IMR-90 (cell line): ENCODE measurements around the gene NBEA. TPM values are rescaled to one million over a fixed set of nuclear protein-coding genes. Genes with fewer than 3 reads are reported as not detected.

Source experiments
- ATAC-seq: fragments of 200-7000 bp; cut with Tn5 transposase; 2 replicates; pipeline ENCODE4 v1.9.1; 2020; ENCODE audit warnings: low read depth, mild to moderate bottlenecking, moderate library complexity
- BruUV-seq: library from RNA; stranded (reverse); fragments of 400-500 nt; replicated peaks from 2 replicates; lab custom pipeline; 2021; lab: Mats Ljungman, UMichigan
- CTCF ChIA-PET: fragments of 300-600 bp; formaldehyde crosslinking; extraction: SDS; loops from one replicate; lab custom pipeline; 2021; ENCODE audit warnings: antibody characterized with exemption; lab: Yijun Ruan, JAX
- POLR2A ChIA-PET: fragments of 300-600 bp; sonication (Branson Sonifier 250); formaldehyde crosslinking; loops from one replicate; lab custom pipeline; 2022; ENCODE audit warnings: antibody characterized with exemption; ENCODE audit not compliant: unreplicated experiment; lab: Charles Lee
- DNase-seq: peaks from one replicate; pipeline ENCODE4 v3.0.0; 2013
- H2AFZ ChIP-seq: replicated peaks from 2 replicates; pipeline ENCODE3; 2013; ENCODE audit warnings: low read length, mild to moderate bottlenecking; ENCODE audit not compliant: poor library complexity
- H2AK5ac ChIP-seq: 2 replicates; pipeline ENCODE4 v1.6.1; 2013; ENCODE audit warnings: low read depth, low read length, inconsistent platforms
- H2AK9ac ChIP-seq: replicated peaks from 2 replicates; pipeline ENCODE3; 2013; ENCODE audit warnings: mild to moderate bottlenecking, low read depth, low read length, moderate library complexity; ENCODE audit not compliant: poor library complexity
- H2BK120ac ChIP-seq: 2 replicates; pipeline ENCODE4 v1.6.1; 2013; ENCODE audit warnings: low read depth, low read length, inconsistent platforms
- H2BK15ac ChIP-seq: 3 replicates; pipeline ENCODE4 v1.6.1; 2013; ENCODE audit warnings: low read depth, low read length, inconsistent platforms
- H2BK20ac ChIP-seq: 2 replicates; pipeline ENCODE4 v1.6.1; 2013; ENCODE audit warnings: low read depth, mild to moderate bottlenecking, inconsistent platforms, low read length, moderate library complexity
- H2BK5ac ChIP-seq: 2 replicates; pipeline ENCODE4 v1.6.1; 2013; ENCODE audit warnings: mild to moderate bottlenecking, low read depth, low read length, inconsistent platforms; ENCODE audit not compliant: poor library complexity, severe bottlenecking
- H3K14ac ChIP-seq: replicated peaks from 2 replicates; pipeline ENCODE4 v1.6.1; 2013; ENCODE audit warnings: low read depth, low read length, inconsistent platforms
- H3K18ac ChIP-seq: 2 replicates; pipeline ENCODE4 v1.6.1; 2013; ENCODE audit warnings: low read depth, low read length, control low read depth
- H3K23ac ChIP-seq: 2 replicates; pipeline ENCODE4 v1.6.1; 2013; ENCODE audit warnings: low read depth, low read length, inconsistent platforms
- H3K27ac ChIP-seq: 2 replicates; pipeline ENCODE4 v1.5.1; 2013; ENCODE audit warnings: mild to moderate bottlenecking, control low read depth, low read length; ENCODE audit not compliant: insufficient read depth
- H3K27me3 ChIP-seq: 2 replicates; pipeline ENCODE4 v1.6.1; 2013; ENCODE audit warnings: low read length; ENCODE audit not compliant: control insufficient read depth, insufficient read depth
- H3K36me3 ChIP-seq: 2 replicates; pipeline ENCODE4 v1.6.1; 2013; ENCODE audit warnings: low read length, mixed read lengths; ENCODE audit not compliant: control insufficient read depth, insufficient read depth
- H3K4ac ChIP-seq: 2 replicates; pipeline ENCODE4 v1.6.1; 2013; ENCODE audit warnings: low read depth, low read length, inconsistent platforms
- H3K4me1 ChIP-seq: 2 replicates; pipeline ENCODE4 v1.6.1; 2013; ENCODE audit warnings: low read length, mixed read lengths; ENCODE audit not compliant: control insufficient read depth, insufficient read depth
- H3K4me2 ChIP-seq: 2 replicates; pipeline ENCODE4 v1.6.1; 2013; ENCODE audit warnings: low read depth, mild to moderate bottlenecking, control low read depth, low read length, moderate library complexity
- H3K4me3 ChIP-seq: 2 replicates; pipeline ENCODE4 v1.5.1; 2013; ENCODE audit warnings: low read depth, mild to moderate bottlenecking, control low read depth, low read length, moderate library complexity; ENCODE audit not compliant: insufficient read depth
- H3K56ac ChIP-seq: 2 replicates; pipeline ENCODE4 v1.6.1; 2013; ENCODE audit warnings: low read length, inconsistent platforms; ENCODE audit not compliant: insufficient read depth; ENCODE audit errors: extremely low read depth
- H3K79me1 ChIP-seq, 2 experiments: 2 replicates each; pipeline ENCODE4 v1.6.1; 2013; ENCODE audit warnings: low read length in 2 of 2, inconsistent platforms in 1 of 2, low read depth in 1 of 2
- H3K9ac ChIP-seq: 2 replicates; pipeline ENCODE4 v1.6.1; 2013; ENCODE audit warnings: low read depth, low read length, control low read depth
- H3K9me1 ChIP-seq: 2 replicates; pipeline ENCODE4 v1.6.1; 2013; ENCODE audit warnings: low read length, inconsistent platforms; ENCODE audit not compliant: insufficient read depth
- H3K9me3 ChIP-seq: 2 replicates; pipeline ENCODE4 v1.6.1; 2013; ENCODE audit warnings: low read length; ENCODE audit not compliant: control insufficient read depth, insufficient read depth
- H4K20me1 ChIP-seq: 2 replicates; pipeline ENCODE4 v1.6.1; 2013; ENCODE audit warnings: low read length, inconsistent platforms; ENCODE audit not compliant: insufficient read depth
- H4K5ac ChIP-seq: 2 replicates; pipeline ENCODE4 v1.6.1; 2013; ENCODE audit warnings: mild to moderate bottlenecking, low read depth, low read length, control low read depth
- H4K8ac ChIP-seq, 2 experiments: 2 replicates each; pipeline ENCODE4 v1.6.1; 2013; ENCODE audit warnings: low read depth in 2 of 2, low read length in 2 of 2, control low read depth in 1 of 2, inconsistent platforms in 1 of 2
- H4K91ac ChIP-seq: 2 replicates; pipeline ENCODE4 v1.6.1; 2013; ENCODE audit warnings: low read depth, low read length, inconsistent platforms; ENCODE audit not compliant: insufficient read depth
- BHLHE40 ChIP-seq: fragments of 150-350 bp; IDR thresholded peaks from 2 replicates; pipeline ENCODE4 v1.6.1; 2016; ENCODE audit warnings: mild to moderate bottlenecking, low read depth, low read length
- CEBPB ChIP-seq: IDR thresholded peaks from 2 replicates; pipeline ENCODE4 v1.6.1; 2012; ENCODE audit warnings: low read depth, low read length, improper control_type of control experiment
- CHD1 ChIP-seq: IDR thresholded peaks from 2 replicates; pipeline ENCODE4 v1.6.1; 2012; ENCODE audit warnings: low read depth, low read length, improper control_type of control experiment
- CTCF ChIP-seq: conservative IDR thresholded peaks from 2 replicates; pipeline ENCODE4 v1.5.1; 2012; ENCODE audit warnings: mild to moderate bottlenecking, low read depth, low read length, improper control_type of control experiment
- ELK1 ChIP-seq: fragments of 150-350 bp; IDR thresholded peaks from 2 replicates; pipeline ENCODE4 v1.6.1; 2016; ENCODE audit warnings: low read depth, mild to moderate bottlenecking, low read length, moderate library complexity, borderline replicate concordance
- FOS ChIP-seq: fragments of 150-350 bp; IDR thresholded peaks from 2 replicates; pipeline ENCODE4 v1.6.1; 2016; ENCODE audit warnings: low read depth, low read length
- MAFK ChIP-seq: IDR thresholded peaks from 2 replicates; pipeline ENCODE4 v1.6.1; 2012; ENCODE audit warnings: low read depth, low read length, improper control_type of control experiment
- MAZ ChIP-seq: IDR thresholded peaks from 2 replicates; pipeline ENCODE4 v1.6.1; 2012; ENCODE audit warnings: low read depth, mild to moderate bottlenecking, low read length, improper control_type of control experiment, moderate library complexity, borderline replicate concordance
- MXI1 ChIP-seq: IDR thresholded peaks from 2 replicates; pipeline ENCODE4 v1.6.1; 2012; ENCODE audit warnings: low read depth, mild to moderate bottlenecking, low read length, moderate library complexity, borderline replicate concordance
- NFE2L2 ChIP-seq: fragments of 150-350 bp; IDR thresholded peaks from 2 replicates; pipeline ENCODE4 v1.6.1; 2016; ENCODE audit warnings: low read depth, mild to moderate bottlenecking, low read length
- POLR2A ChIP-seq: IDR thresholded peaks from 2 replicates; pipeline ENCODE4 v1.6.1; 2012; ENCODE audit warnings: mild to moderate bottlenecking, low read depth, low read length
- RAD21 ChIP-seq: IDR thresholded peaks from 2 replicates; pipeline ENCODE4 v1.6.1; 2012; ENCODE audit warnings: low read length, improper control_type of control experiment
- RCOR1 ChIP-seq: IDR thresholded peaks from 2 replicates; pipeline ENCODE4 v1.6.1; 2012; ENCODE audit warnings: mild to moderate bottlenecking, low read length, improper control_type of control experiment; ENCODE audit not compliant: insufficient replicate concordance
- RFX5 ChIP-seq: IDR thresholded peaks from 2 replicates; pipeline ENCODE4 v1.8.0; 2012; ENCODE audit warnings: low read depth, mild to moderate bottlenecking, low read length, moderate library complexity
- SMC3 ChIP-seq: fragments of 150-350 bp; IDR thresholded peaks from 2 replicates; pipeline ENCODE4 v1.6.1; 2016; ENCODE audit warnings: low read depth, mild to moderate bottlenecking, antibody characterized with exemption, low read length, moderate library complexity
- USF2 ChIP-seq: fragments of 150-350 bp; IDR thresholded peaks from 2 replicates; pipeline ENCODE4 v1.6.1; 2017; ENCODE audit warnings: mild to moderate bottlenecking, antibody characterized with exemption, low read length, low read depth
- WGBS, 2 experiments: methylation state at CpG; one replicate each; pipeline versions ENCODE4 v1.1.5 to v1.1.7; 2013; ENCODE audit warnings: missing lambda C conversion rate in 2 of 2; ENCODE audit not compliant: insufficient read length in 1 of 2; ENCODE audit errors: extremely low coverage in 2 of 2; 5-methylcytosine and 5-hydroxymethylcytosine counted together
- dilution Hi-C: fragments of 300-500 bp; cut with HindIII; formaldehyde crosslinking; loops from one replicate; pipeline ENCODE4 v1.14.3; 2018; ENCODE audit warnings: low sequenced_read_pairs; ENCODE audit not compliant: unreplicated experiment
- in situ Hi-C: fragments of 300-500 bp; cut with MboI; formaldehyde crosslinking; loops from 3 replicates; pipeline ENCODE4 v1.14.3; 2019; ENCODE audit warnings: low sequenced_read_pairs, inconsistent platforms, mixed read lengths
- intact Hi-C: fragments of 100-400 bp; cut with micrococcal nuclease; formaldehyde crosslinking; loops from 2 replicates; pipeline ENCODE4 v1.10.0; 2022
- polyA plus RNA-seq, 3 experiments: library from polyadenylated mRNA; depleted of rRNA; stranded (reverse); fragments of >200 nt; gene quantifications; 2 replicates each; pipeline ENCODE4 v1.2.3, GENCODE V29; 2012; ENCODE audit warnings: low replicate concordance in 1 of 3
- total RNA-seq: library from RNA; depleted of rRNA; stranded (reverse); fragments of >200 nt; gene quantifications from 2 replicates; pipeline ENCODE4 v1.2.3, GENCODE V29; 2012

The NBEA gene
- total and polyA plus RNA-seq, 2 of the 4 experiments (the other 2 are of a cell fraction) = 0.82 to 2.2 TPM

- Histone ChIP-seq H3K23ac (no peak overlapping the region), H3K36me3 (no peaks in the 10 kb centered on the region), H4K8ac (no peak overlapping the region), H3K14ac (no peak overlapping the region), H2AFZ (no peak overlapping the region), H3K18ac (no peak overlapping the region), H3K27me3 (no peaks in the 10 kb centered on the region), H3K56ac (no peak overlapping the region), H3K9ac (no peak overlapping the region), H3K9me1 (no peaks in the 10 kb centered on the region), H4K20me1 (no peaks in the 10 kb centered on the region), H2BK15ac (no peak overlapping the region), H3K4ac (no peak overlapping the region), H4K5ac (no peak overlapping the region), H2BK5ac (no peak overlapping the region), H2BK20ac (no peak overlapping the region), H3K4me2 (no peak overlapping the region), H4K91ac (no peak overlapping the region), H3K27ac (no peak overlapping the region), H3K4me3 (no peak overlapping the region), H2AK9ac (no peak overlapping the region), H3K9me3 (no peaks in the 10 kb centered on the region), H3K4me1 (no peaks in the 10 kb centered on the region), H2BK120ac (no peak overlapping the region), H3K79me1 (no peaks in the 10 kb centered on the region), H2AK5ac (no peak overlapping the region)
- ChIA-PET CTCF (no interaction called here), POLR2A (no interaction called here)
- in situ Hi-C loops = no loop called here
- no peak for DNase-seq
- TF ChIP-seq NFE2L2 (no peak), CHD1 (no peak), MAFK (no peak), MXI1 (no peak), RCOR1 (no peak), FOS (no peak), ELK1 (no peak), CTCF (no peak), BHLHE40 (no peak), POLR2A (no peak), SMC3 (no peak), RAD21 (no peak), RFX5 (no peak), CEBPB (no peak), MAZ (no peak), USF2 (no peak)
- intact Hi-C loops = no loop called here
- no peak for ATAC-seq
- dilution Hi-C loops = no loop called here
- WGBS, 2 experiments = no CpG with 5 or more reads among the region's 6 CpGs
- no TSS peak for BruUV-seq
Measured at GRCh38 chr13:34899888-34900287, 42.2 kb upstream of the NBEA start.
